CD4-positive, alpha-beta T cell (primary cell): ENCODE results near the gene BCAR1. TPM values are rescaled to one million over a fixed set of nuclear protein-coding genes. Genes with fewer than 3 reads are reported as not detected.
"Not testable (repeated sequence)": the region's sequence is repeated elsewhere in the genome, so short reads cannot be mapped to it uniquely, and the experiment has no call there.

Experiments
- ATAC-seq: fragments of 200-7000 bp; cut with Tn5 transposase; one replicate; pipeline ENCODE4 v1.10.0; 2022; ENCODE audit warnings: mild to moderate bottlenecking; ENCODE audit not compliant: poor library complexity
- CTCF ChIA-PET: fragments of 350-600 bp; sonication (Branson Sonifier 250); formaldehyde crosslinking; loops from one replicate; lab custom pipeline; 2021; ENCODE audit warnings: antibody characterized with exemption, inconsistent platforms; lab: Charles Lee
- POLR2A ChIA-PET: fragments of 350-600 bp; sonication (Branson Sonifier 250); formaldehyde crosslinking; loops from one replicate; lab custom pipeline; 2021; ENCODE audit warnings: antibody characterized with exemption, inconsistent platforms; lab: Charles Lee
- DNase-seq, 14 experiments: peaks; one replicate each; pipeline ENCODE4 v3.0.0-alpha.2; 2013 to 2020; ENCODE audit warnings: mixed read lengths in 2 of 14
- H3K27ac ChIP-seq, 2 donors: one replicate each; pipeline versions ENCODE4 v1.5.1 to v1.7.0; 2013; ENCODE audit warnings: low read length in 2 of 2, low read depth in 1 of 2, mild to moderate bottlenecking in 1 of 2
- H3K27me3 ChIP-seq, 2 experiments: 1 replicate in 1 of 2; 2 replicates in 1 of 2; pipeline versions ENCODE4 v1.6.1 to v1.7.0; 2013; ENCODE audit warnings: low read length in 2 of 2, control low read depth in 1 of 2, mild to moderate bottlenecking in 1 of 2, moderate library complexity in 1 of 2; ENCODE audit not compliant: insufficient read depth in 2 of 2, control insufficient read depth in 1 of 2
- H3K36me3 ChIP-seq: one replicate; pipeline ENCODE4 v1.6.1; 2013; ENCODE audit warnings: low read length, control low read depth; ENCODE audit not compliant: insufficient read depth
- H3K4me1 ChIP-seq: one replicate; pipeline ENCODE4 v1.6.1; 2013; ENCODE audit warnings: low read length, control low read depth; ENCODE audit not compliant: insufficient read depth
- H3K4me3 ChIP-seq: one replicate; pipeline ENCODE4 v1.5.1; 2013; ENCODE audit warnings: mild to moderate bottlenecking, low read length, moderate library complexity
- H3K9me3 ChIP-seq, 2 experiments: 1 replicate in 1 of 2; 2 replicates in 1 of 2; pipeline versions ENCODE4 v1.6.1 to v1.7.0; 2013; ENCODE audit warnings: low read length in 2 of 2, mild to moderate bottlenecking in 2 of 2, control low read depth in 1 of 2, moderate library complexity in 1 of 2; ENCODE audit not compliant: control insufficient read depth in 1 of 2, insufficient read depth in 1 of 2
- H3K27ac Mint-ChIP-seq: one replicate; pipeline ENCODE4 v1.8.0; 2020; ENCODE audit warnings: mixed read lengths
- H3K27me3 Mint-ChIP-seq: one replicate; pipeline ENCODE4 v1.8.0; 2021; ENCODE audit warnings: mixed read lengths
- H3K36me3 Mint-ChIP-seq: one replicate; pipeline ENCODE4 v1.8.0; 2021; ENCODE audit warnings: low read depth, mixed read lengths
- H3K4me1 Mint-ChIP-seq: one replicate; pipeline ENCODE4 v1.8.0; 2021; ENCODE audit warnings: low read depth, mixed read lengths
- H3K4me3 Mint-ChIP-seq: one replicate; pipeline ENCODE4 v1.8.0; 2020; ENCODE audit warnings: mild to moderate bottlenecking, mixed read lengths
- H3K9me3 Mint-ChIP-seq: one replicate; pipeline ENCODE4 v1.8.0; 2020; ENCODE audit warnings: mixed read lengths
- CTCF ChIP-seq: fragments of 200-600 bp; IDR thresholded peaks from one replicate; pipeline ENCODE4 v1.8.0; 2022; ENCODE audit warnings: antibody characterized with exemption, mild to moderate bottlenecking
- intact Hi-C, 2 experiments: fragments of 100-400 bp; cut with DNase I in 1 of 2; cut with micrococcal nuclease in 1 of 2; formaldehyde crosslinking; loops; one replicate each; pipeline versions ENCODE4 v1.15.1 to v1.9.0; 2023 to 2025; cut with DNase I, micrococcal nuclease
- total RNA-seq, 174 experiments: library from RNA in 2 of 174; stranded (reverse) in 2 of 174; gene quantifications; one replicate each; pipeline ENCODE4 v1.2.3 and lab custom pipeline; 2021 to 2026

BCAR1 gene
- total RNA-seq, 2 experiments from 2014 or later: 0.08 to 0.17 TPM

- ATAC-seq (no peak), DNase-seq (no peak)
- Mint-ChIP-seq H3K4me3 (no peak overlapping the region), H3K4me1 (no peaks in the 10 kb centered on the region), H3K27ac (no peak overlapping the region), H3K36me3 (no peaks in the 10 kb centered on the region), H3K27me3 (no peaks in the 10 kb centered on the region), H3K9me3 (no peaks in the 10 kb centered on the region)
- no peak for TF ChIP-seq CTCF
- Histone ChIP-seq H3K36me3 (no peaks in the 10 kb centered on the region), H3K27ac (no peak overlapping the region), H3K4me1 (no peaks in the 10 kb centered on the region), H3K4me3 (no peak overlapping the region), H3K9me3 (peaks cover 0 to 6% of the 10 kb centered on the region in 2 experiments), H3K27me3 (no peaks in the 10 kb centered on the region)
- ChIA-PET CTCF (no interaction called here), POLR2A (no interaction called here)
- intact Hi-C loops: no loop called here
Observed at GRCh38 chr16:75241412-75241811, 10.0 kb downstream of the BCAR1 start.

GRCh38 chr16:75240633-75241032, 10.8 kb downstream of the BCAR1 start:
- intact Hi-C loops, H3K9me3 Mint-ChIP-seq, H3K36me3 Mint-ChIP-seq, H3K27me3 ChIP-seq, H3K27ac ChIP-seq, H3K36me3 ChIP-seq, H3K4me1 Mint-ChIP-seq, ATAC-seq, H3K27ac Mint-ChIP-seq, H3K4me3 ChIP-seq, H3K4me3 Mint-ChIP-seq, DNase-seq, H3K27me3 Mint-ChIP-seq, CTCF ChIA-PET, H3K9me3 ChIP-seq, POLR2A ChIA-PET, H3K4me1 ChIP-seq: not testable (repeated sequence)

- ATAC-seq (no peak), DNase-seq (no peak)
- Mint-ChIP-seq H3K4me3 (no peak overlapping the region), H3K9me3 (no peaks in the 10 kb centered on the region), H3K27me3 (no peaks in the 10 kb centered on the region), H3K36me3 (no peaks in the 10 kb centered on the region), H3K27ac (no peak overlapping the region), H3K4me1 (no peaks in the 10 kb centered on the region)
- ChIA-PET CTCF (no interaction called here), POLR2A (no interaction called here)
- Histone ChIP-seq H3K27ac (no peak overlapping the region), H3K4me1 (no peaks in the 10 kb centered on the region), H3K27me3 (no peaks in the 10 kb centered on the region), H3K36me3 (no peaks in the 10 kb centered on the region), H3K9me3 (peaks cover 0 to 6% of the 10 kb centered on the region in 2 experiments), H3K4me3 (no peak overlapping the region)
- intact Hi-C loops: loop anchor here in 1 of 2 experiments (10.0 kb wide), 1 partner anchor 525 kb away; no protein-coding TSS in a partner anchor
- TF ChIP-seq CTCF: no peak
Observed at GRCh38 chr16:75239542-75240122, 11.8 kb downstream of the BCAR1 start.
